Heart left ventricle (tissue), 13 donors: ENCODE measurements around the gene ANKRD22.

Experiments
- CTCF ChIP-seq, 12 donors: fragments of 200-600 bp; sonication (generic) in 4 of 12; IDR thresholded peaks; one replicate each; pipeline versions ENCODE4 v1.5.0 to v1.8.0; 2018 to 2022; ENCODE audit warnings: antibody characterized with exemption in 12 of 12, mild to moderate bottlenecking in 5 of 12
- POLR2A ChIP-seq, 2 donors: fragments of 450-650 bp; IDR thresholded peaks; one replicate each; pipeline ENCODE4 v1.6.1; 2017; ENCODE audit warnings: antibody characterized with exemption in 2 of 2, mild to moderate bottlenecking in 2 of 2, moderate library complexity in 2 of 2
- donor health status: ischemic (EF 13 %, LVEDD 7.1; RV severe dilation, severe dysfunction).
- donor health status: DM: no; HTN: yes; CAD: no.
- donor health status: DM: no; HTN: no; CAD: no.
- donor health status: ischemic (EF 25% LVEDD 6.9; RV normal size, moderate dysfunction).
- donor health status: ischemic (EF 25% LVEDD 5.7; RV mildly dilated, moderate dysfunction).
- donor health status: ischemic (EF 35%, LVEDD 5.7; RV mildly dilated, moderate dysfunction).
- donor health status: nonischemic (EF 11% LVEDD 7.7; RV severe dilation, severe dysfunction).
- donor health status: DM: yes; HTN: yes; CAD: no.
- donor health status: PGD.
- donor health status: ischemic (EF 29% LVEDD 5.4; RV normal size, mild dysfunction).
- donor health status: nonischemic (EF 23%, LVEDD 6.1; RV moderate dilation, normal function).

DNA sequence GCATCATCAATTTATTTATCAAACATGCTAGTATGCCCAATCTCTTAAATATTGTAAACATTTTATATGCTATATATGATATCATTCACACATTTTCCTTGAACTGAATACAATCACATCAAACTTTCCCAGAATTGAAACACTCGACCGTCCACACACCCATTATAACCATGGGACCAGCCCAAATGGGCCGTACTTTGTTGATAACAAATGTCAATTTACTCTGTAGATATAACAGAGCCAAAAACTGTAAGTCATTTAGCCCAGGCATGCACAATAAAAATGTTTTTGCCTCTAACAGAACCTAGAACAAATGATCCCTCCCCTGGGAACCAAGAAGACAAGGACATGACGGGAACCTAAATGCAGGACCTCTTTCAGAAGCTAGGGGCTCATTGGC is 683 bp upstream of the ANKRD22 start:
- no peak for TF ChIP-seq POLR2A (IDR thresholded peaks at IDR 0.05)
- no peak for TF ChIP-seq CTCF (IDR thresholded peaks at IDR 0.05)
